Caco-2 (cell line): ENCODE results near the gene UGT1A6. TPM values are rescaled to one million over a fixed set of nuclear protein-coding genes. Genes with fewer than 3 reads are reported as not detected.

ENCODE experiments used
- BruUV-seq: library from RNA; stranded (reverse); fragments of 400-500 nt; replicated peaks from 2 replicates; lab custom pipeline; 2021; lab: Mats Ljungman, UMichigan
- CTCF ChIA-PET: fragments of 300-600 bp; sonication (Branson Sonifier 250); formaldehyde crosslinking; loops from one replicate; lab custom pipeline; 2022; ENCODE audit warnings: antibody characterized with exemption; lab: Charles Lee
- POLR2A ChIA-PET: fragments of 300-600 bp; sonication (Branson Sonifier 250); formaldehyde crosslinking; loops from one replicate; lab custom pipeline; 2022; ENCODE audit warnings: antibody characterized with exemption; lab: Charles Lee
- DNase-seq, 2 experiments: peaks; one replicate each; pipeline versions ENCODE4 v3.0.0 to v3.0.0-alpha.2; 2020 to 2022
- H3K27me3 ChIP-seq: replicated peaks from 2 replicates; pipeline ENCODE4 v1.6.0; 2011; ENCODE audit warnings: low read length; ENCODE audit not compliant: control insufficient read depth, insufficient read depth
- H3K36me3 ChIP-seq: 2 replicates; pipeline ENCODE4 v1.5.1; 2011; ENCODE audit warnings: low read length; ENCODE audit not compliant: control insufficient read depth, insufficient read depth
- H3K4me1 ChIP-seq: fragments of 250-450 bp; sonication (Bioruptor Pico); 2 replicates; pipeline ENCODE4 v1.5.1; 2020; ENCODE audit warnings: mild to moderate bottlenecking
- H3K4me3 ChIP-seq: 2 replicates; pipeline ENCODE4 v1.5.1; 2011; ENCODE audit warnings: low read depth, mild to moderate bottlenecking, control low read depth, low read length
- H3K9me3 ChIP-seq: fragments of 250-450 bp; sonication (Bioruptor Pico); 2 replicates; pipeline ENCODE4 v1.5.1; 2020; ENCODE audit warnings: mild to moderate bottlenecking, moderate library complexity
- H3K27ac Mint-ChIP-seq: one replicate; pipeline ENCODE4 v1.8.0; 2022; ENCODE audit warnings: mixed read lengths; ENCODE audit not compliant: unreplicated experiment
- H3K27me3 Mint-ChIP-seq: one replicate; pipeline ENCODE4 v1.8.0; 2022; ENCODE audit warnings: mixed read lengths; ENCODE audit not compliant: insufficient read depth, unreplicated experiment
- H3K36me3 Mint-ChIP-seq: one replicate; pipeline ENCODE4 v1.8.0; 2022; ENCODE audit warnings: mild to moderate bottlenecking, mixed read lengths; ENCODE audit not compliant: insufficient read depth, unreplicated experiment
- H3K4me1 Mint-ChIP-seq: one replicate; pipeline ENCODE4 v1.8.0; 2022; ENCODE audit warnings: low read depth, mixed read lengths; ENCODE audit not compliant: unreplicated experiment
- H3K4me3 Mint-ChIP-seq: one replicate; pipeline ENCODE4 v1.8.0; 2022; ENCODE audit warnings: mild to moderate bottlenecking, moderate library complexity, mixed read lengths; ENCODE audit not compliant: unreplicated experiment
- H3K9me3 Mint-ChIP-seq: one replicate; pipeline ENCODE4 v1.8.0; 2022; ENCODE audit warnings: mixed read lengths; ENCODE audit not compliant: unreplicated experiment
- intact Hi-C: fragments of 100-400 bp; cut with micrococcal nuclease; formaldehyde crosslinking; loops from one replicate; pipeline ENCODE4 v1.10.0; 2022; ENCODE audit not compliant: unreplicated experiment
- total RNA-seq: library from RNA; stranded (reverse); gene quantifications from 2 replicates; pipeline ENCODE4 v1.2.3, GENCODE V29; 2022
- TF ChIP-seq, protein P1 (sequence below), 2 experiments: fragments of 200-600 bp in 1 of 2; IDR thresholded peaks; 1 replicate in 1 of 2; 2 replicates in 1 of 2; pipeline versions ENCODE4 v1.5.1 to v1.8.0; 2011 to 2022; ENCODE audit warnings: antibody characterized with exemption in 1 of 2, control low read depth in 1 of 2, inconsistent platforms in 1 of 2, low read depth in 1 of 2, low read length in 1 of 2, mild to moderate bottlenecking in 1 of 2, moderate library complexity in 1 of 2; ENCODE audit not compliant: insufficient read depth in 1 of 2, severe bottlenecking in 1 of 2, unreplicated experiment in 1 of 2

The UGT1A6 gene
- total RNA-seq, 1 experiment from 2014 or later, result 33.9 TPM

- POLR2A ChIA-PET, result no interaction called here
- TF ChIP-seq, protein P1, sequence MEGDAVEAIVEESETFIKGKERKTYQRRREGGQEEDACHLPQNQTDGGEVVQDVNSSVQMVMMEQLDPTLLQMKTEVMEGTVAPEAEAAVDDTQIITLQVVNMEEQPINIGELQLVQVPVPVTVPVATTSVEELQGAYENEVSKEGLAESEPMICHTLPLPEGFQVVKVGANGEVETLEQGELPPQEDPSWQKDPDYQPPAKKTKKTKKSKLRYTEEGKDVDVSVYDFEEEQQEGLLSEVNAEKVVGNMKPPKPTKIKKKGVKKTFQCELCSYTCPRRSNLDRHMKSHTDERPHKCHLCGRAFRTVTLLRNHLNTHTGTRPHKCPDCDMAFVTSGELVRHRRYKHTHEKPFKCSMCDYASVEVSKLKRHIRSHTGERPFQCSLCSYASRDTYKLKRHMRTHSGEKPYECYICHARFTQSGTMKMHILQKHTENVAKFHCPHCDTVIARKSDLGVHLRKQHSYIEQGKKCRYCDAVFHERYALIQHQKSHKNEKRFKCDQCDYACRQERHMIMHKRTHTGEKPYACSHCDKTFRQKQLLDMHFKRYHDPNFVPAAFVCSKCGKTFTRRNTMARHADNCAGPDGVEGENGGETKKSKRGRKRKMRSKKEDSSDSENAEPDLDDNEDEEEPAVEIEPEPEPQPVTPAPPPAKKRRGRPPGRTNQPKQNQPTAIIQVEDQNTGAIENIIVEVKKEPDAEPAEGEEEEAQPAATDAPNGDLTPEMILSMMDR (IDR thresholded peaks at IDR 0.05; ENCODE audit: insufficient read depth in 1 of 2, low read depth in 1 of 2, low read length in 1 of 2, severe bottlenecking in 1 of 2, unreplicated experiment in 1 of 2), result no peak
- BruUV-seq, result no TSS peak
Measured at GRCh38 chr2:233650981-233651380, 41.7 kb upstream of the UGT1A6 start.

DNA sequence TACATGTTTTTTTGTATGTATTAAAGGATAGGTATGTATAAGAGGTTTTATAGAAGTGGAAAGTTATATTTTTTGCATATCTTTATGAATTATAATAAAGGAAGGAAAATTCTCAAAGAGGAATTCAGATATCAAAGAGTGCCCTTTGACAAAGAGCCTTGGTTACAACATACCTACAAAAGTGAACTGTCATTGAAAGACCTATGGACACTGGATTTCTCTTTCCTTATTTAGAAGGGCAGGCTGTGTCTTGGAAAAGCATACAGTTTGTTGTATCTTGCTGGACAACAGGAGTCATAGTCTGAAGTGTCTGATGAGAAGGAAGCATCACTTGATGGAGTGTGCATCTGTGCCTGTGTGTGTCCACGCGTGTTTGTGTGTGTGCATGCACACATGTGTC, 41.3 kb upstream of the UGT1A6 start:
- CTCF ChIA-PET, result no interaction called here
- H3K4me3 Mint-ChIP-seq, result no peak overlapping the region
- H3K4me3 ChIP-seq, result no peak overlapping the region
- H3K36me3 ChIP-seq, result no peaks in the 10 kb centered on the region
- no peak for DNase-seq
- no peaks in the 10 kb centered on the region for H3K27me3 Mint-ChIP-seq
- no peaks in the 10 kb centered on the region for H3K27me3 ChIP-seq
- H3K4me1 Mint-ChIP-seq, result no peaks in the 10 kb centered on the region
- no peaks in the 10 kb centered on the region for H3K4me1 ChIP-seq
- TF ChIP-seq, protein P1 (IDR thresholded peaks at IDR 0.05; ENCODE audit: insufficient read depth in 1 of 2, low read depth in 1 of 2, low read length in 1 of 2, severe bottlenecking in 1 of 2, unreplicated experiment in 1 of 2), result no peak
- intact Hi-C loops, result no loop called here
- no peaks in the 10 kb centered on the region for H3K9me3 ChIP-seq
- BruUV-seq, result no TSS peak
- H3K9me3 Mint-ChIP-seq, result no peaks in the 10 kb centered on the region
- no peaks in the 10 kb centered on the region for H3K36me3 Mint-ChIP-seq
- POLR2A ChIA-PET, result no interaction called here
- H3K27ac Mint-ChIP-seq, result no peak overlapping the region

More at GRCh38 chr2:233650981-233651380, 41.7 kb upstream of the UGT1A6 start:
- no peaks in the 10 kb centered on the region for H3K36me3 Mint-ChIP-seq
- CTCF ChIA-PET, result no interaction called here
- no peak overlapping the region for H3K4me3 Mint-ChIP-seq
- H3K27me3 Mint-ChIP-seq, result no peaks in the 10 kb centered on the region
- Histone ChIP-seq H3K9me3 (no peaks in the 10 kb centered on the region), H3K4me1 (no peaks in the 10 kb centered on the region), H3K4me3 (no peak overlapping the region), H3K36me3 (no peaks in the 10 kb centered on the region), H3K27me3 (no peaks in the 10 kb centered on the region)
- intact Hi-C loops, result no loop called here
- no peaks in the 10 kb centered on the region for H3K9me3 Mint-ChIP-seq
- no peaks in the 10 kb centered on the region for H3K4me1 Mint-ChIP-seq
- H3K27ac Mint-ChIP-seq, result no peak overlapping the region
- no peak for DNase-seq

GRCh38 chr2:233654501-233654900, 38.2 kb upstream of the UGT1A6 start:
- ChIA-PET CTCF (no interaction called here), POLR2A (no interaction called here)
- no peak for DNase-seq
- no peak overlapping the region for H3K27ac Mint-ChIP-seq
- Histone ChIP-seq H3K9me3 (no peaks in the 10 kb centered on the region), H3K4me3 (no peak overlapping the region), H3K27me3 (no peaks in the 10 kb centered on the region), H3K4me1 (no peaks in the 10 kb centered on the region), H3K36me3 (no peaks in the 10 kb centered on the region)
- no peaks in the 10 kb centered on the region for H3K4me1 Mint-ChIP-seq
- no peaks in the 10 kb centered on the region for H3K9me3 Mint-ChIP-seq
- H3K36me3 Mint-ChIP-seq, result no peaks in the 10 kb centered on the region
- intact Hi-C loops, result no loop called here
- TF ChIP-seq, protein P1 (IDR thresholded peaks at IDR 0.05; ENCODE audit: insufficient read depth in 1 of 2, low read depth in 1 of 2, low read length in 1 of 2, severe bottlenecking in 1 of 2, unreplicated experiment in 1 of 2), result no peak
- BruUV-seq, result no TSS peak
- H3K4me3 Mint-ChIP-seq, result no peak overlapping the region
- H3K27me3 Mint-ChIP-seq, result no peaks in the 10 kb centered on the region
